Measurements from ENCODE around the gene RMDN2.
A peak's percentile ranks its signal among the peaks of the same experiment; 100 is the strongest.

Gene RMDN2

DNA sequence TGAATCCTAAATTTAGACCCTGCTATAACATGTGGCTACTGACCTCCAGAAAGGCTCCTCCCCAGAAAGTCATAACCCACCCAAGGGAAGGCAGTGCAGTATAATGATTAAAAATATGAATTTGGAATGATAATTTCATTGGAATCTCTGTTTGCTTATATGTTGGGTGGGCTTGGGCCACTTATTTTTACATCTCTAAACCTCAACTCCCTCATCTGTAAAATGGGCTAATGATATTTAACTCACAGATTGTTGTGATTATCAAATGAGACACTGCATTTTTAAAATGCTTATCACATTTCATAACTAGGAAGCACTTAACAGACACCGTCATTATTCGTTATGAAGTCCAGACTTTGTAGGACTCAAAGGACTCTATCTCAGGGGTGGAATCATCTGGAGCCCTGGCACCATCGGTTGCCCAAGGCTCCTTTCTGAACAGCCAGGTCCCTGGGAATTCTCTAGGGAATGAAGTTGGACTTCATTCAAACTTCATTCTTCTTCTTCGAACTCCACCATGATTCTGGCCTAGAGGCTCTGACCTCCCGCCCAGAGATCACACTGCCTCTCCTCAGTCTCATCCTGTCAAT, 33.1 kb upstream of the RMDN2 start:
- H3K4me3 ChIP-seq (ENCODE audit: low read length) = peak overlapping the region; percentile 38
- TF ChIP-seq EZH2 (optimal IDR thresholded peaks at IDR 0.05; ENCODE audit: low read depth, low read length) (no peak), EZH2phosphoT487 (IDR thresholded peaks at IDR 0.05; ENCODE audit: low read length) (no peak)
- TF ChIP-seq, protein P1, sequence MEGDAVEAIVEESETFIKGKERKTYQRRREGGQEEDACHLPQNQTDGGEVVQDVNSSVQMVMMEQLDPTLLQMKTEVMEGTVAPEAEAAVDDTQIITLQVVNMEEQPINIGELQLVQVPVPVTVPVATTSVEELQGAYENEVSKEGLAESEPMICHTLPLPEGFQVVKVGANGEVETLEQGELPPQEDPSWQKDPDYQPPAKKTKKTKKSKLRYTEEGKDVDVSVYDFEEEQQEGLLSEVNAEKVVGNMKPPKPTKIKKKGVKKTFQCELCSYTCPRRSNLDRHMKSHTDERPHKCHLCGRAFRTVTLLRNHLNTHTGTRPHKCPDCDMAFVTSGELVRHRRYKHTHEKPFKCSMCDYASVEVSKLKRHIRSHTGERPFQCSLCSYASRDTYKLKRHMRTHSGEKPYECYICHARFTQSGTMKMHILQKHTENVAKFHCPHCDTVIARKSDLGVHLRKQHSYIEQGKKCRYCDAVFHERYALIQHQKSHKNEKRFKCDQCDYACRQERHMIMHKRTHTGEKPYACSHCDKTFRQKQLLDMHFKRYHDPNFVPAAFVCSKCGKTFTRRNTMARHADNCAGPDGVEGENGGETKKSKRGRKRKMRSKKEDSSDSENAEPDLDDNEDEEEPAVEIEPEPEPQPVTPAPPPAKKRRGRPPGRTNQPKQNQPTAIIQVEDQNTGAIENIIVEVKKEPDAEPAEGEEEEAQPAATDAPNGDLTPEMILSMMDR (IDR thresholded peaks at IDR 0.05; ENCODE audit: low read length) = no peak
- H2AFZ ChIP-seq (ENCODE audit: low read length) = no peak overlapping the region
- H3K9me2 ChIP-seq (replicated peaks; ENCODE audit: insufficient read depth, low read length) = no peaks in the 10 kb centered on the region
- H4K20me1 ChIP-seq (ENCODE audit: insufficient read depth, low read length) = no peaks in the 10 kb centered on the region
- H3K79me2 ChIP-seq (ENCODE audit: low read length) = no peaks in the 10 kb centered on the region
- peaks cover 19% of the 10 kb centered on the region for H3K27me3 ChIP-seq (replicated peaks; ENCODE audit: insufficient read depth, low read length)
- H3K4me1 ChIP-seq (ENCODE audit: low read length) = peaks cover 24% of the 10 kb centered on the region
- peaks cover 19% of the 10 kb centered on the region for H3F3A ChIP-seq (ENCODE audit: insufficient read depth, low read length)
- no peak overlapping the region for H3K9ac ChIP-seq (ENCODE audit: low read length)
- H3K27ac ChIP-seq (ENCODE audit: low read length) = peak overlapping the region; percentile 60; the same call in 1 of the 2 replicates
- no peaks in the 10 kb centered on the region for H3K9me3 ChIP-seq (replicated peaks; ENCODE audit: insufficient read depth, low read length)
- H3K36me3 ChIP-seq (replicated peaks; ENCODE audit: insufficient read depth, low read length) = no peaks in the 10 kb centered on the region
- DNase-seq = no peak
- peak overlapping the region; percentile 62 for H3K4me2 ChIP-seq (ENCODE audit: low read depth, low read length)

DNA sequence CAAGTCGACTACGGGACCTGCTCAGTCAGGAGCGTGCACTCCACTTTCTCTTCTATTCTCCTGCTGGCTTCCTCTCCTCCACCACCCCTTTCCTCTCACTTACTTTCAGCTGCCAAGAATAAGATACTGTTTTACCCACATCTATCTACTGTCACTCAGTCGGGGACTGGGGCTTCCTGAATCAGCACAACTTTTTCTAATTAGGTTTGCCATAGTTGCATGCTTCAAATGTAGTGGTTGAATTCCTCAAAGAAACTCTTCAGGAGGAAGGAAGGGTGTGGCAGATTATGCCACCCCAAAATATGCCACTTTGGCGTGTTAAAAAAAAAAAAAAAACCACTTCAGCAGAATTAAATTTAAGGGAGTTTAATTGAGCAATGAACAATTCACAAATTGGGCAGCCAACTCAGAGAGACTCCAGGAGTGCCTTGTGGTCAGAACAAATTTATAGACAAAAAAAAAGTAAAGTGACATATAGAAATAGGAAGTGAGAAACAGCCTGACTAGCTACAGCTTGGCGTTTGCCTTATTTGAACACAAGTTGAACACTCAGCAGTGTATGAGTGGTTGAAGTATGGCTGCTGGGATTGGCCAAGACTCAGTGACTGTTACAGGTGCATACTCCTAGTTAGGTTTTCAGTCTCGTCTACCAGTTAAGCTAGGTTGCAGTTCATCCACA, 32.5 kb upstream of the RMDN2 start:
- no peaks in the 10 kb centered on the region for H3K9me2 ChIP-seq (replicated peaks; ENCODE audit: insufficient read depth, low read length)
- peak overlapping the region; percentile 60; the same call in 1 of the 2 replicates for H3K27ac ChIP-seq (ENCODE audit: low read length)
- H3K4me1 ChIP-seq (ENCODE audit: low read length) = peaks cover 24% of the 10 kb centered on the region
- no peaks in the 10 kb centered on the region for H3K36me3 ChIP-seq (replicated peaks; ENCODE audit: insufficient read depth, low read length)
- TF ChIP-seq EZH2 (optimal IDR thresholded peaks at IDR 0.05; ENCODE audit: low read depth, low read length) (no peak), EZH2phosphoT487 (IDR thresholded peaks at IDR 0.05; ENCODE audit: low read length) (no peak)
- TF ChIP-seq, protein P1 (IDR thresholded peaks at IDR 0.05; ENCODE audit: low read length) = no peak
- peak; percentile 80 for DNase-seq
- no peak overlapping the region; the same call in 1 of the 2 replicates for H3K9ac ChIP-seq (ENCODE audit: low read length)
- H3K9me3 ChIP-seq (replicated peaks; ENCODE audit: insufficient read depth, low read length) = no peaks in the 10 kb centered on the region
- peak overlapping the region; percentile 62 for H3K4me2 ChIP-seq (ENCODE audit: low read depth, low read length)
- no peaks in the 10 kb centered on the region for H3K79me2 ChIP-seq (ENCODE audit: low read length)
- H3K4me3 ChIP-seq (ENCODE audit: low read length) = peak overlapping the region; percentile 38
- 0 out of 2 replicates have a peak overlapping the region, but pooled peaks have one; percentile 14 for H2AFZ ChIP-seq (ENCODE audit: low read length)
- peaks cover 19% of the 10 kb centered on the region for H3K27me3 ChIP-seq (replicated peaks; ENCODE audit: insufficient read depth, low read length)
- H4K20me1 ChIP-seq (ENCODE audit: insufficient read depth, low read length) = no peaks in the 10 kb centered on the region
- peaks cover 19% of the 10 kb centered on the region for H3F3A ChIP-seq (ENCODE audit: insufficient read depth, low read length)

DNA sequence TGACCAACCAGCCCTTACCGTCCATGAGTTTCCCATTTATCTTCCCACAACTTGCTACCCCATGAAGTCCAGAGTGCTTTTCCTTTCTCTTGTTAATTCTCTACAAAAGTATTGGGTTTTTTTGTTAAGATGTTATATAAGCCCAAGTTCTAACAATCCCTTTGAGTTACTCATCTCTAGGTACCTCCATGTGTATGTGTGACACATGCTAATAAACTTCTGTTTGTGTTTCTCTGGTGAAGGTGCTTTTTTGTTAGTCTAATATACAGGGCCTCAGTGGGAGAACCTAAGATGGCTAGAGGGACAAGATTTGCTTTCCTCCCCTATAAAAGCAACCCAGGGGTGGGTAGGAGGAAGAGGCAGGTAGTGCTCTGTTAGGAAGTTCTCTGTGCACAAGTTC, 31.8 kb upstream of the RMDN2 start:
- Histone ChIP-seq H2AFZ (ENCODE audit: low read length) (peak overlapping the region; percentile 14), H3K4me1 (ENCODE audit: low read length) (peaks cover 24% of the 10 kb centered on the region), H3K27ac (ENCODE audit: low read length) (no peak overlapping the region; the same call in 1 of the 2 replicates), H3K4me2 (ENCODE audit: low read depth, low read length) (peak overlapping the region; percentile 62), H4K20me1 (ENCODE audit: insufficient read depth, low read length) (no peaks in the 10 kb centered on the region), H3K9me2 (replicated peaks; ENCODE audit: insufficient read depth, low read length) (no peaks in the 10 kb centered on the region), H3F3A (ENCODE audit: insufficient read depth, low read length) (peaks cover 19% of the 10 kb centered on the region), H3K4me3 (ENCODE audit: low read length) (peak overlapping the region; percentile 3; the same call in 1 of the 2 replicates), H3K9ac (ENCODE audit: low read length) (no peak overlapping the region), H3K36me3 (replicated peaks; ENCODE audit: insufficient read depth, low read length) (no peaks in the 10 kb centered on the region), H3K79me2 (ENCODE audit: low read length) (no peaks in the 10 kb centered on the region), H3K9me3 (replicated peaks; ENCODE audit: insufficient read depth, low read length) (no peaks in the 10 kb centered on the region), H3K27me3 (replicated peaks; ENCODE audit: insufficient read depth, low read length) (peaks cover 19% of the 10 kb centered on the region)
- no peak for DNase-seq
- no peak for TF ChIP-seq EZH2 (optimal IDR thresholded peaks at IDR 0.05; ENCODE audit: low read depth, low read length)
- TF ChIP-seq EZH2phosphoT487 (IDR thresholded peaks at IDR 0.05; ENCODE audit: low read length) = no peak
- TF ChIP-seq, protein P1 (IDR thresholded peaks at IDR 0.05; ENCODE audit: low read length) = no peak
